Neural progenitor cell (in vitro differentiated cells): ENCODE results near the gene CORT.

Source experiments
- EZH2phosphoT487 ChIP-seq: fragments of 200-600 bp; sonication (generic); IDR thresholded peaks from 2 replicates; pipeline ENCODE4 v1.6.1; 2017; ENCODE audit warnings: antibody characterized with exemption
- TF ChIP-seq, protein P1 (sequence below): fragments of 200-600 bp; sonication (generic); IDR thresholded peaks from 2 replicates; pipeline ENCODE4 v1.5.1; 2017; ENCODE audit warnings: antibody characterized with exemption, mild to moderate bottlenecking

DNA sequence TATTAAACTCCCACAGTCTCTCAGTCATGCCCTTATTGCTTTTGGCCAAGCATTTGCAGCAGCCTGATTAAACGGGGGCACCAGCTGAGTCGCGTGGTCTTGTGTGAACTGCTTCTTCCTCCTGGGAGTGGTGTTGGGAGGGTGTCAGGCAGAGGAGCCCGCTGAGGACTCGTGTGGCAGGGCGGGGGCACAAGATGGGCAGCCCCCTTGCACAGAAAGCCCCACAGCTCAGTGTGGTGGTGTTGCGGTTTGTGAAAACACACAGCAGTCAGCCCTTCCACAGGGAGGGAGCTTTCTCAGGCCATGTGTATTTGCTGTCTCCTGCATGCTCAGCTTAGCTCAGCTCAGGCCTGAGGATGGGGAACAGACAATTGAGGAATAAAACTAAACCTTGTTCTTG is 47.3 kb downstream of the CORT start:
- TF ChIP-seq EZH2phosphoT487, result no peak
- TF ChIP-seq, protein P1, sequence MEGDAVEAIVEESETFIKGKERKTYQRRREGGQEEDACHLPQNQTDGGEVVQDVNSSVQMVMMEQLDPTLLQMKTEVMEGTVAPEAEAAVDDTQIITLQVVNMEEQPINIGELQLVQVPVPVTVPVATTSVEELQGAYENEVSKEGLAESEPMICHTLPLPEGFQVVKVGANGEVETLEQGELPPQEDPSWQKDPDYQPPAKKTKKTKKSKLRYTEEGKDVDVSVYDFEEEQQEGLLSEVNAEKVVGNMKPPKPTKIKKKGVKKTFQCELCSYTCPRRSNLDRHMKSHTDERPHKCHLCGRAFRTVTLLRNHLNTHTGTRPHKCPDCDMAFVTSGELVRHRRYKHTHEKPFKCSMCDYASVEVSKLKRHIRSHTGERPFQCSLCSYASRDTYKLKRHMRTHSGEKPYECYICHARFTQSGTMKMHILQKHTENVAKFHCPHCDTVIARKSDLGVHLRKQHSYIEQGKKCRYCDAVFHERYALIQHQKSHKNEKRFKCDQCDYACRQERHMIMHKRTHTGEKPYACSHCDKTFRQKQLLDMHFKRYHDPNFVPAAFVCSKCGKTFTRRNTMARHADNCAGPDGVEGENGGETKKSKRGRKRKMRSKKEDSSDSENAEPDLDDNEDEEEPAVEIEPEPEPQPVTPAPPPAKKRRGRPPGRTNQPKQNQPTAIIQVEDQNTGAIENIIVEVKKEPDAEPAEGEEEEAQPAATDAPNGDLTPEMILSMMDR, result no peak
